Fibroblast of mammary gland (primary cell): ENCODE results near the gene MROH7.

ENCODE experiments used
- DNase-seq: peaks from one replicate; pipeline ENCODE4 v3.0.0-alpha.2; 2010; ENCODE audit warnings: low read depth
- H3K4me3 ChIP-seq: 2 replicates; pipeline ENCODE4 v1.5.1; 2011; ENCODE audit warnings: low read depth, mild to moderate bottlenecking, low read length, moderate library complexity; ENCODE audit not compliant: control insufficient read depth
- CTCF ChIP-seq: conservative IDR thresholded peaks from 2 replicates; pipeline ENCODE4 v1.5.1; 2011; ENCODE audit warnings: low read depth, low read length, inconsistent platforms; ENCODE audit not compliant: control insufficient read depth, insufficient read depth

The MROH7 gene

GRCh38 chr1:54651608-54652007 is 10.0 kb downstream of the MROH7 start:
- no peak for DNase-seq
- no peak overlapping the region for H3K4me3 ChIP-seq
- no peak for TF ChIP-seq CTCF

DNA sequence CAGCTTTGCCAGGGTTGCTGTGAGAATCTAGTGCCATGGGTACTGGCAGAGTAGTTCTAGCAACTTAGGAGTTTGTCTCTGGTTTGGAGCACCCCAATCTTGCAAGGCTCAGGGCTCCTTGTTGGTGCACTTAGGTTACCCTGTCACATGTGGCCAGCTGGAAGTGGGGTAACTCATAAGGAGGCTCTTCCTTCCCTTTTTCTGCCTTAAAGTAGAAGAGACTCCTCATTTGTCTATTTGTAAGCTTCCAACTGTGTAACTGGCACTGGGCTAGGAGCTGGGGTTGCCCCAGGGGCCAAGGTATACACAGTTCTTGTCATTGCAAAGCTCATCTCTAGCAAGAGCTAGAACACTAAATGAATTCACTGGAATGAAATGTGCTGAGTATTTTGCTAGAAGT is 10.6 kb downstream of the MROH7 start:
- no peak overlapping the region for H3K4me3 ChIP-seq
- DNase-seq: no peak
- TF ChIP-seq CTCF: no peak

- H3K4me3 ChIP-seq: no peak overlapping the region
- TF ChIP-seq CTCF: no peak
- DNase-seq: no peak
Observed at GRCh38 chr1:54653036-54653435, 11.4 kb downstream of the MROH7 start.

DNA sequence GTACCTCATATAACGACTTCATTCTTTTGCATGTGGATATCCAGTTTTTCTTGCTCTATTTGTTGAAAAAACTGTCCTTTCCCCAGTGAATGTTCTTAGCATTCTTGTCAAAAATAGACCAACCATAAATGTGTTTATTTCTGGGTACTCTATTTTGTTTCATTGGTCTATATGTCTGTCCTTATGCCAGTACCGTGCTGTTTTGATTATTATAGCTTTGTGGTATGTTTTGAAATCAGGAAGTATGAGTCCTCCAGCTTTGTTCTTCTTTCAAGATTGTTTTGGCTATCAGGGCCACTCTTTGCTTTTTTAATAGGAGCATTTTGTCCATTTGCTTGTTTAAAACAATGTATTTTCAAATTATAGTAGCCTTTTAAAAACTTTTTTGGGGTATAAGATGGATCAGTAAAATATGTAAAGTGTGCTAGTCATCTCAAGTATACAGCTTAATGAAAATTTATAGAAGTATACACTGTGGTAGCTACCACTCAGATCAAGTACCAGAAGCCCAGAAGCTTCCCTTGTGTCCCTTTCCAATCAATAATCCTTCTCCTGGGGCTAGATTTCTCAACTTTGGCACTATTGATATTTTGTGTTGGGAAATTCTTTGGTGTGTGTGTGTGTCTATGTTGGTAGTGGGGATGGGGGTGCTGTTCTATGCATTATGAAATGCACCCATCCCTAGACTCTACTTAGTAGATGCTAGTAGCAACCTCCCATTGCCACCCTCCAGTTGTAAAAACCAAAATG is 16.8 kb downstream of the MROH7 start:
- no peak for TF ChIP-seq CTCF
- no peak overlapping the region for H3K4me3 ChIP-seq
- DNase-seq: no peak

DNA sequence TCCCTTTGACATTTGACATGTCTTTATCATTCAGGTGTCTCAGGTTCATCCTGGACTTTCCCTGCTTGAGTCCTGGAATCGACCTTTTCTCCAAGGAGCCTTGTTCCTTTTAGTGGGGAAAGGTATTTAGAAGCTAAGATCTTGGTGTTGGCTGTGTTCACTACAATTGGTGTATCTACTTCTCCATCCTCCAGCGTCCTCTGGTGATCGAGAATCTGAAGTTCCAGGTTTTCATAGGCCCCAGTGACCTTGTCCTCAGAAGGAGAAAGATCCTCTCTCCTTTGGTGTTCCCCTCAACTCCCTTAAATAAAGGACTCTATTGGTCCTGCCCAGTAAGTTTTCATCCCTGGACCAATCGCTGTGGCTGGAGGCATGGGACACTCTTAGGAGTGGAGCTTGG is 22.1 kb downstream of the MROH7 start:
- TF ChIP-seq CTCF: no peak
- no peak for DNase-seq
- H3K4me3 ChIP-seq: no peak overlapping the region

GRCh38 chr1:54664364-54664763 is 22.8 kb downstream of the MROH7 start:
- no peak overlapping the region for H3K4me3 ChIP-seq
- no peak for DNase-seq
- TF ChIP-seq CTCF: no peak

DNA sequence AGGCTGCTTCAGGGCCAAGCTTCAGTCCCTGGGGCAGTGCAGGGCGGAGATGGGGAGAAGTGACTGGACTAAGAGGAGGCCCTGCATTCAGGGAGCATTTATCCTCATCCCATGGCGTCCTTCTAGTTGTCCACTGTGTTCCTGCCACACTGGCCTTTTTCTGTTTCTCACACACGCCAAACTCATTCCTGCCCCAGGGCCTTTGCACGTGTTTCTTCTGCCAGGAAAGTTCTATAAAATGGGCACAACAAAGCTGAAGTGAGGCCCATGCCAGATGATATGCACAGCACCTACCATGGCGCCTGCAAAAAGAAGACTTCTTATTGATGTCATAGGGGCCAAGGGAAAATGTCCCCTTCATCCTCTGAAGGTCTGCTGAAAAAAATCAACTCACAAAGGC is 24.3 kb downstream of the MROH7 start:
- H3K4me3 ChIP-seq: no peak overlapping the region
- TF ChIP-seq CTCF: no peak
- no peak for DNase-seq
